Measurements from ENCODE around the gene DLL4.
A peak's percentile ranks its signal among the peaks of the same experiment; 100 is the strongest.

Gene DLL4

DNA sequence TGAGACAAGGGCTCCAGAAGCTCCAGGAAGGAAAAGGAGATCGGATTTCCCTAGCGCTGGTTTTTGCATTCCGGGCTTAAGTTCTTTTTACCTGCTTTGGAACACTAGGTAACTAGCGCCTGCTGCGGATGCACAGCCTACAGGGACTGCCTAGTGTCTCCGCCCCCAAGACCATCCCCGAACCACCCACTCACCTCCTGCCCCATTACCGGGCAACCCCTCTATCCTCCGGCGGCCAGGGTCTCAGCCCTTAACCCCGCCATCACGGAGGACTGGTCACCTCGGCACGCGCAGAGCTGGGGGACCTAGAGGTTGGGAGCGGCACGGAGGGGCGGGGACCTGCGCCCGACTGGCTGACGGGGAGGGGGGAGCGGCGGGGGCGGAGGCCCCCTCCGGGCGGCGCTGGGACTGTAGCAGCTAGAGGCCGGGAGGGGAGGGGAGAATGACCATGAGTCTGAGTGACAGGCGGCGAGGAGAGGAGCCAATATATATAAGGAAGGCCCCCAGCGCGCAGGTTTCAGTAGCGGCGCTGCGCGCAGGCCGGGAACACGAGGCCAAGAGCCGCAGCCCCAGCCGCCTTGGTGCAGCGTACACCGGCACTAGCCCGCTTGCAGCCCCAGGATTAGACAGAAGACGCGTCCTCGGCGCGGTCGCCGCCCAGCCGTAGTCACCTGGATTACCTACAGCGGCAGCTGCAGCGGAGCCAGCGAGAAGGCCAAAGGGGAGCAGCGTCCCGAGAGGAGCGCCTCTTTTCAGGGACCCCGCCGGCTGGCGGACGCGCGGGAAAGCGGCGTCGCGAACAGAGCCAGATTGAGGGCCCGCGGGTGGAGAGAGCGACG lies at the start of gene DLL4:
Gene DLL4 (plus strand): TSS at position 520 of the 839 bp plus-strand sequence. CDS start 329 bp downstream, outside the sequence.
- peak; percentile 28 for DNase-seq

- DNase-seq: no peak
These were observed 49.5 kb upstream of the DLL4 start for GRCh38 chr15:40879609-40880008.

GRCh38 chr15:40881351-40881750 lies 47.8 kb upstream of the DLL4 start:
- DNase-seq: no peak

DNA sequence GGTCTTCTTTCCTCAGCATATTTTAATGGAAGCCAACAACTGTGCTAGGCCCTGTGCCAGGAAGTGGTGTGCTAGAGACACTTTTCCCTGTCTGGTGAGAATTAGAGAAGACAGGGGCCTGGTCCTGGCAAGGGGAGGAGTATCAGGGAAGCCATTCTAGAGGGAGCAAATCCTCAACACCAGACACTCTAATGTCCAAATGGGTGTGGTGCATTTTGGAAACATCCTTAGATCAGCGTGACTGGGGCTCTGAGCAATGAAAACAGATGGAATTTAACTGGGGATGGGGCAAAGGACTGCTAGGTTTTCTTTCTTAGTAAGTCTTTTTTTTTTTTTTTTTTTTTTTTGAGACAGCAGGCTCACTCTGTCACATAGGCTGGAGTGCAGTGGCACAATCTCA lies 42.6 kb upstream of the DLL4 start:
- no peak for DNase-seq

- DNase-seq: no peak
These were observed 40.0 kb upstream of the DLL4 start for GRCh38 chr15:40889112-40889511.

- DNase-seq: no peak
These were observed 38.0 kb upstream of the DLL4 start for GRCh38 chr15:40891138-40891537.

GRCh38 chr15:40891810-40892446 lies 37.2 kb upstream of the DLL4 start:
- no peak for DNase-seq

DNA sequence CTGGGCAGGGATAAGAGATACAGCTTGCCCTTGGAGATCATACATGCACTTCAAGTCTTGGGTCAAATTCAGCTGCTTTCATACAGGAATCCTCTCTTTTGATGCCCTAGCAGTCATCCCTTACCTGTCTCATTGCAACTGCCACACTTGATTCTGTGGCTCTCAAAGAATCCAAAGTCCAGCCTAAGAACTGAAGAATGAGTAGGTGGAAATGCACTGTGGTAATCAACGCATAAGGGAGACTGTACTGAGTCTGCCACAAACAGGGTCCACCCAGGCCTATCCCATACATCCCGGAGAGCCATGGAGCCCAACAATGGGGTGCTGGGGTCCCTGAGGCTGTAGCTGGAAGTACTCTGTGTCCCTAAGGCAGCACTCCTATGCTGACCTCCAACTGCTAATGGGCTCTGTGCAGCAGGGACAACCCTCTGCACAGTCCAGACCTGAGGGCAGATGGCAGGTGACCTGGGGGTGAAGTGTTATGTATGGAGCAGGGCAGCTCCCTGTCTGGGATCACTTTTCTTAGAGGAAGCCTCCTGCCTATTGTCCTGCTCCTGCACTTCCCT lies 36.6 kb upstream of the DLL4 start:
- no peak for DNase-seq

GRCh38 chr15:40893019-40893670 lies 36.0 kb upstream of the DLL4 start:
- DNase-seq: no peak

GRCh38 chr15:40893733-40894680 lies 35.1 kb upstream of the DLL4 start, which contains the start of gene VPS18:
Gene VPS18 (plus strand): TSS chr15:40894450. CDS start chr15:40894769, 319 bp downstream.
- peak; percentile 70 for DNase-seq

- DNase-seq: no peak
These were observed 34.3 kb upstream of the DLL4 start for GRCh38 chr15:40894681-40895448.

DNA sequence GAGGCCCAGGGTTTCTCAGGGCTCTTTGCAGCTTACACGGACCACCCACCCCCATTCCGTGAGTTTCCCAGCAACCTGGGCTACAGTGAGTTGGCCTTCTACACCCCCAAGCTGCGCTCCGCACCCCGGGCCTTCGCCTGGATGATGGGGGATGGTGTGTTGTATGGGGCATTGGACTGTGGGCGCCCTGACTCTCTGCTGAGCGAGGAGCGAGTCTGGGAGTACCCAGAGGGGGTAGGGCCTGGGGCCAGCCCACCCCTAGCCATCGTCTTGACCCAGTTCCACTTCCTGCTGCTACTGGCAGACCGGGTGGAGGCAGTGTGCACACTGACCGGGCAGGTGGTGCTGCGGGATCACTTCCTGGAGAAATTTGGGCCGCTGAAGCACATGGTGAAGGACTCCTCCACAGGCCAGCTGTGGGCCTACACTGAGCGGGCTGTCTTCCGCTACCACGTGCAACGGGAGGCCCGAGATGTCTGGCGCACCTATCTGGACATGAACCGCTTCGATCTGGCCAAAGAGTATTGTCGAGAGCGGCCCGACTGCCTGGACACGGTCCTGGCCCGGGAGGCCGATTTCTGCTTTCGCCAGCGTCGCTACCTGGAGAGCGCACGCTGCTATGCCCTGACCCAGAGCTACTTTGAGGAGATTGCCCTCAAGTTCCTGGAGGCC lies 29.5 kb upstream of the DLL4 start:
- no peak for DNase-seq

DNA sequence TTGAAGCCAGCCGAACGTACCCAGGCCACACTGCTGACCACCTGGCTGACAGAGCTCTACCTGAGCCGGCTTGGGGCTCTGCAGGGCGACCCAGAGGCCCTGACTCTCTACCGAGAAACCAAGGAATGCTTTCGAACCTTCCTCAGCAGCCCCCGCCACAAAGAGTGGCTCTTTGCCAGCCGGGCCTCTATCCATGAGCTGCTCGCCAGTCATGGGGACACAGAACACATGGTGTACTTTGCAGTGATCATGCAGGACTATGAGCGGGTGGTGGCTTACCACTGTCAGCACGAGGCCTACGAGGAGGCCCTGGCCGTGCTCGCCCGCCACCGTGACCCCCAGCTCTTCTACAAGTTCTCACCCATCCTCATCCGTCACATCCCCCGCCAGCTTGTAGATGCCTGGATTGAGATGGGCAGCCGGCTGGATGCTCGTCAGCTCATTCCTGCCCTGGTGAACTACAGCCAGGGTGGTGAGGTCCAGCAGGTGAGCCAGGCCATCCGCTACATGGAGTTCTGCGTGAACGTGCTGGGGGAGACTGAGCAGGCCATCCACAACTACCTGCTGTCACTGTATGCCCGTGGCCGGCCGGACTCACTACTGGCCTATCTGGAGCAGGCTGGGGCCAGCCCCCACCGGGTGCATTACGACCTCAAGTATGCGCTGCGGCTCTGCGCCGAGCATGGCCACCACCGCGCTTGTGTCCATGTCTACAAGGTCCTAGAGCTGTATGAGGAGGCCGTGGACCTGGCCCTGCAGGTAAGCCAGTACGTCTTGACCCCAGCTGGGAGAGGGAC lies 28.7 kb upstream of the DLL4 start:
- no peak for DNase-seq

DNA sequence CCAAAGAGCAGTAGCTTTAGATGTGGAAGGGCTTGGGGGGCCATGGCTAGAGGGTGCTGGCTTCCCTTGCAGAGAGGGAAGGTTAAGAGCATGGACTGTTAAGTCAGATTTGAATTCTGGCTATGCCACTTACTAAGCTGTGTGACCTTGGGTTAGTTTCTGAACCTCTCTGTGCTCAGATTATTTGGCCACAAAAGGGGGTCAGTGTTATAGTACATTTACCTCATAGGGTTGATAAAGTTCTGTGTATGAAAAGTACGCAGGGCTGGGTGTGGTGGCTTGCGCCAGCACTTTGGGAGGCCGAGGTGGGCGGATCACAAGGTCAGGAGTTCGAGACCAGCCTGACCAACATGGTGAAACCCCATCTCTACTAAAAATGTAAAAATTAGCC lies 28.1 kb upstream of the DLL4 start:
- no peak for DNase-seq

- DNase-seq: no peak
These were observed 26.3 kb upstream of the DLL4 start for GRCh38 chr15:40902605-40903561.

- no peak for DNase-seq
These were observed 24.5 kb upstream of the DLL4 start for GRCh38 chr15:40904552-40905201.

DNA sequence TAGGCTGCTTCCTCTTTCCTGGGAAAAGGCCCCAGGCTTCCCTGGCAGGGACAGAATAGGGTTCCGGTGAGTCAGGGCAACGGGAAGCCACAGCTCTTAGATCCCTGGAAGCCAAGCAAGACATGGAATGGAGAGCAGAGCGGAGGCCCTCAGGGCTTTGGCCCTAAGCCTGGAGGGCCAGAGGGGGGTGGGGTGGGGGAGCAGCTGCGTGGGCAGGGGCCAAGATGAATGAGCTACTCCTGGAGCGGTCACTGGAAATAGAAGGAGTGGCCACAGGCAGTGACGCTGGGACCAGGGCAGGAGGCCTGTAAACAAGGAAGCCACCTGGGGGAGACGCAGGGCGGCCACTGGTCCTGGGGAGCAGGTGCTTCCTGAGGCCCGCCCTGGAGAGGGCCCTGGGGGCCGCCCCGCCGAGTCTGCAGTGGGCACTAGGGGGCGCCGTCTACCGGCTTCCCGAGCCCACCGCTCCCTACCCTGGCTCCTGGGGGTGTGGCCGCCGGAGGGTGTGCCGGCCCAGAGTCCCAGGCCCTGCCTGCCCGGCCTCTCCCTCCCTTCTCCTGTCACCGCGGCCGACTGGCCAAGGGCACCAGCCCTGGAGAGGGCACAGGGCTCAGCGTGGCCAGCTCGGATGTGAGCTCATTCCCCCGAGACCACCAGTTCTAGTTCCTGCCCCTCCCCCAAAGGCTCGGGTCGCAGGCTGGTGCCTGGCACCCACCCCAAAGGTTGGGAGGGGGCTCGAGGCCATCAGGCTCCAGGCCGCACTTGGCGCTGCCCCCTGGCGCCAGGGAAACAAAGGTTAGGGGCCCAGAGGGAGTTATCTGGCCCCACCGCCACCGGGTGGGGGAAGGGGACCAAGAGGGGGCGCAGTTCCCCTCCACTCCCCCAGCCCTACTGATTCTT lies 22.8 kb upstream of the DLL4 start:
- DNase-seq: peak; percentile 88
